HG02870 (cell line): ENCODE data around the gene HOGA1.
"Not testable (repeated sequence)": the region's sequence is repeated elsewhere in the genome, so short reads cannot be mapped to it uniquely, and the experiment has no call there.

ENCODE experiments used
- ATAC-seq: cut with Tn5 transposase; IDR thresholded peaks from one replicate; pipeline ENCODE4 v1.9.1; 2021; ENCODE audit warnings: mild to moderate bottlenecking, moderate library complexity; ENCODE audit not compliant: unreplicated experiment

HOGA1 gene

DNA sequence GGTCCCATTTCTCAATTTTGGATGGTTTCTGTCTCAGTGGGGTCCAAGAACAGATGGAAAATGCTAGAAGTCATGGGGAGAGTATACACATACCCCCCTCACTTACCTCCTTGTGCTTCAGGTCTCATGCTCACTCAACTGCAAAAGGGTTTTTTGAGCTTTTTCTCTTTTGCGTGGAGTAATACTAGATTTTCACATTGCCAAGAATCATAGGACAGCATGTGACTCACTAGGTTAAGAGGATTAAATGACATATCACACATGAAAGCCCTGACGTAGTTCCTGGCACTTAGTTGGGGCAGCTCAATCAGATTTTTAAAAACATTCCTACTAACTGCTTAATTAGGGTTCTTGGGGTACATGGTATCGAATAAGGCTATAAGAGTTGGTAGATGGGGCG is 60.7 kb downstream of the HOGA1 start:
- ATAC-seq: no peak

DNA sequence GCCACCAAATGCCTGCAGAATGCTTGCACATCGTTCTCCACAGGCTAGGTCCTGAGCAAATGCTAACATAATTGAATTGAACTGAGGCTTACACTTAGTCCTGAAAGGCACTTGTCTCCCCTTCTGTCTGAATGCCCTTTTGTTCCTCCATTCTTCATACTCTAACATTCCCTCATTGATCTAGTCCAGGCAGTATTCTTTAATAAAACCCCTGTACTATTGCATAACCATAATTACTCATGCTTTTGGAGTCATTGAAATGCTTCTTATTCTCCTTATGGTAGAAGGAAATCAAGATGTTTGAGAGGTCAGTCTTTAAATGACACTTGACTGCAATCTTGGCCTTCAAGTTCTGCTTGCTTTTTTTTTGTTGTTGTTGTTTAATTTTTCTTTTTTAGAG is 63.4 kb downstream of the HOGA1 start:
- no peak for ATAC-seq

DNA sequence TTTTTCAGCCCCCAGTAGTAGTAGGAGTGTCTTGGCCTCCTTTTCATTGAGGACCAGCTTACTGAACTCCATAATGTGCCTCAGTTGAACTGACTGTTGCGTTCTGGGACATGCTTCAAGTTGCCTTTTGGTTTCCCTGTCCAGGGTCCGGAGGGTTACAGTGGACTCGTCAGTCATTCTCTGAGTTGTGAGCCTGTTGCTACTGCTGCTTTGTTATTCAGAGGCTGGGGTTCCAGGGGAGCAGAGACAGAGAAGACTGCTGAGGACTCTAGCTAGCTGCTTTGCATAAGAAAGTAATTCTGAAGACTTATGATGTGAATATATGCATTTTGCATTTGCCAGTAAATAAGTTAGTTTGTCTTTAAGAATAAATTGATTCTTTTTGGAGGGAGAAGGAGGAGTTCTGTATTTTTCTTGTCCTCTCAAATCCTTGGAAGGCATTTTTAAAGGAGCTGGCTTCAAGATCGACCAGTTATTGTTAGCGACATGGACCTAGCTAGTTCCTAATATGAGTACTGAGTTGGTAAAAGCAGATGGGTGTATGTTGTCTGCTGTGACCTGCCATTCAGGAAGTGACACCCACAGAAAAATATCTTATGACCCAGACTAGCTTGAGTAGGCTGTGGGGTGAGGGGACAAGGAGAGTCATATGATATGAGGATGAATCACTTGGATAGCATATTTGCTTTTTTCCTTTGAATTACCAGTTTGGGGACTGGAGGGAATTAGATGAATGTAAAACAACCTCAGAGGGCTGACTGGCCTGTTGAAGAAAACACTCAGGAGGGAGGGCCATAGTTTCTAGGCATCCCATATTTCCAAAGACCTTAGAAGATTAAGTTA is 64.6 kb downstream of the HOGA1 start:
- ATAC-seq: peak; percentile 97

DNA sequence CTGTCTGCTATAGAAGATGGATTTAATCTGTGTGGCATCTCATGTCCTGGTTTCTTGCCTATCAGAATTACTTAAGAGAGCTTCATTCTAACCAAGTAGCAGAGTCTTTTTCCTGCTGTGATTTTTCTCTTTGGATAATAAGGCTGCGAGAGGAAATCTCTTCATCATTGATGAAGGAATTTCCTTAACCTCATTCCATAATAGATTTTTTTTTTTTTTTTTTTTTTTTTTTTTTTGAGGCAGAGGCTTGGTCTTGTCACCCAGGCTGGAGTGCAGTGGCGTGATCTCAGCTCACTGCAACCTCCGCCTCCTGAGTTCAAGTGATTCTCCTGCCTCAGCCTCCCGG is 65.2 kb downstream of the HOGA1 start:
- not testable (repeated sequence) for ATAC-seq

DNA sequence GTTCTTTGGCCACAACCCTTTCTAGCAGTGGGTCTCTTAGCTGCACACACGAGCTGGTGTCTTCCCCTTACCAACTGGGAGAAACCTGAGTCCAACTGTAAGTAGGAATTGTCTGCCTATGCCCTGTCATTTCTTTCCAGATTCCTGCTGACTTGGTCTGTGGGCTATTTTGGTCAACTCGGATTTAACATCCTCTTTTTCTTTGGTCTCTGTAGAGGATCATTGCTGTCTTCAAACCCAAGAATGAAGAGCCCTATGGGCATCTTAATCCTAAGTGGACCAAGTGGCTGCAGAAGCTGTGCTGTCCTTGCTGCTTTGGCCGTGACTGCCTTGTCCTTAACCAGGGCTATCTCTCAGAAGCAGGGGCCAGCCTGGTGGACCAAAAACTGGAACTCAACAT is 66.5 kb downstream of the HOGA1 start:
- ATAC-seq: no peak

DNA sequence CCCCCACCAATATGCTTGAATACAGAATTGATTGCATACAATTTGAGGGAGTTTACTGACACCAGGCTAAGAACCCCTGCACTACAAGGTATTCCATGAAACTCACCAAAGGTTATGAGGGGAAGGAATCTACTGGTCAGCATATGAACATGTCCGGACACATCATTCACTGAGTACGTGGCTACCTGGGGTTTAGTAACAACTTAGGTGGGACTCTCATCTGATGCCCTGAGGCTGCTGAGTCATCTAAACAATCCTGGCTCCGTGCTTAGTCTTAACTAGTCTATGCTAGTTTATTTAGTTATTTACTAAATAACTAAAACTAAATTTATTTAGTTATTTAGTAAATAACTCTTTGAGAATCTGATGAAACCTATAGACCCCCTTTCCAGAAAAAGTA is 67.6 kb downstream of the HOGA1 start:
- ATAC-seq: no peak

DNA sequence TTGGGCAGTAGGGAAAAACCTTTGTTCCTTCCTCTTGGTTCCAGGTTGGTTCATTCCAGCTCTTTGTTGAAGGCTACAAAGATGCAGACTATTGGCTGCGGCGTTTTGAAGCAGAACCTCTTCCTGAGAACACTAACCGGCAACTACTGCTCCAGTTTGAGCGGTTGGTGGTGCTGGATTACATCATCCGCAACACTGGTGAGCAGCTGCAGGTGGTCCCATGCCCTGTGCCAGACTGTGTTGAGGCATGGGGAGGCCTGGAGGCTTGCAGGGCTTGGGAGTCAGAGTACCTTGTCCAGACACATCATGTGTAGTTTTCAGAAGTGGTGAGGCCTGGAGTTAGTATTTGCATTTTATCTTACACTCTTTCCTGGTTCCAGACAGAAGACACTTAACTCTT is 72.6 kb downstream of the HOGA1 start:
- no peak for ATAC-seq

DNA sequence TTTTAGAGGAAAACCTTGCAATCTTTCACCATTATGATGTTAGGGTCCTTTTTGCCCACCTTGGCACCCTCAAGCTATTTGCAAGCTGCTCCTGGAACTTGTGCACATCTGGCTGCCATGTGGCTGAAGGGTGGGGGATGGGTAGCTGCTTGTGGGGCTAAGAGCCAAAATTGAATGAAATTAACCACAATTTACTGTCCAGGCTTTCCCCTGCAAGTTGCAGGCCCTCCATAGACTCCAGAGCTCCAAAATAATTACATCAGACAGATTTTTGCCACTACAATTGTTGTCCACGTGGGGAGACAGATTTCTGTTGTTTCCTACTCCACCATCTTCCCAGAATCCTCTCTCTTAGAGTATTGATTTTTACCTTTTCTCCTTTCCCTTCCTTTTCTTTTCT is 75.4 kb downstream of the HOGA1 start:
- no peak for ATAC-seq
